Stimulated activated CD8-positive, alpha-beta memory T cell treated with anti-CD3 and anti-CD28 coated beads, Interleukin-12 subunit alpha, Interleukin-12 subunit beta, amount 100 ng/mL, for 24 hours (primary cell): ENCODE data around the gene RGS10.
"Not testable (repeated sequence)": the region's sequence is repeated elsewhere in the genome, so short reads cannot be mapped to it uniquely, and the experiment has no call there.

Experiments
- DNase-seq: peaks from one replicate; pipeline ENCODE4 v3.0.0-alpha.2; 2020; ENCODE audit errors: extremely low read depth

RGS10 gene

GRCh38 chr10:119538632-119539358 is 3.7 kb downstream of the RGS10 start:
- no peak for DNase-seq

DNA sequence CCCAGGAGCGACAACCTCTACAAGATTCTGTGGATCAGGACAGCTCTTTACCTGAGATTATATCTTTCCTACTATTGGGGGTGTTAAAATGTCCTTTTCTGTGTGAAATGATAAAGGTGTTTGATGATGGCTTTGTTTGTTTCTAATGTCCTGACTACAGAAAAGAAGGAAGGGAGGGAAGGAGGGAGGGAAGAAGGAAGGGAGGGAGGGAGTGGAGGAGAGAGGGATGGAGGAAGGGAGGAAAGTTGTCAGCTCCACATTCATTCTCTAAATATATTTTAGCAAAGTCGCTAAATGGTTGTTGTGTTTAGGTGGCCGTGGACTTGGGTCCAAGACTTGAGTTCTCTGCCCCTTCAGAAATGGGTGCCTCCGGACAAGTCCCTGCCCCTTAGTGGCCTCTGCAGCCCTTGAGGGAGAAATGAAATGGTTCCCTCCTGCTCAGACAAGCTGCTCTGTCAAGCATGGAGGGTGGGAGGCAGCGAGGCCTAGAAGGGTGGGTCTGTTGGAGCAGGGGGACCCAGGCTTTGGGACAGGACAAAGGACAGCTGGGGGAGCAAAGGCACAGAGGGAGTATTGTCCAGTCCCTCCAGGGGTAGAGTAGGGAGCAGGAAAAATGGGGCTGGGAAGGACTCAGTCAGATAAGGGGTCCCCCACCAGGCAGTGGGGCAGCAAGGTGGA is 4.4 kb downstream of the RGS10 start:
- DNase-seq: no peak

- DNase-seq: no peak
These were observed 6.0 kb downstream of the RGS10 start for GRCh38 chr10:119536508-119537025.

GRCh38 chr10:119535837-119536507 is 6.5 kb downstream of the RGS10 start:
- no peak for DNase-seq

DNA sequence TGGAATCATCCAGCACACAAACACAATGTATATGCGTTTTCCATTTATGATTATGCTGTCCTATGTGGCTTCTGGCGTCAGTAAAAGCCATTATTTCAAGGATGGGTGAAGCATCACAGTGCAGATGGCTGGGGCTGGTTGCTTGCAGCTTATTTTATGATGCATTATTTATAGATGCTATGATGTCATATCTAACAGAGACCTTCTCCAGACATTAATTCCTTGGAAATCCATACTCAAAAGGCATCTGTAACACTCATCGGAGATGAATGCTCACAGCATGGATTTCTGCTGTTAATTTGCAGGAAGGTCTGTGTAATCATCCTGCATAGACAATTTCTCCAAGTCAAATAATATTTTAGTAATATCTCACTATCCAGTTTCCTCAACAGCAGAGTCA is 7.2 kb downstream of the RGS10 start:
- DNase-seq: no peak

DNA sequence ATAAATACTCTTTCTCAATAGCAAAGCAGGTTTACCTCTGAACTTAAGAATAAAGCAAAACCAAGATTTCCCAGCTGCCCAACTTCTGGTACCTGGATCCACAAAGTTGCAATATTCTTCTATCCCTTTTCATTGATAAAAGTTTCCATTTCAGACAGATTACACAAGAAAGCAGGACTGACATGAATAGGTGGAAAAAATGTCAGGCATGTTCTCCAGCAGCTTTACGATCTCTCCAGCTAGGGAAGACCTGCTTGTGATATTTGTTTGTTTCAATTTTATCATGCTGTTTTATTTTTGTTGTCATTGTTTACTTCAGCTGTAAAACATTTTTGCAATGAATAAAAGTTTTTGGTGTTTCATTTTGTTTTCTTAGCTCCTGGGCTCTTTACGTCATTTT is 9.0 kb downstream of the RGS10 start:
- DNase-seq: no peak

DNA sequence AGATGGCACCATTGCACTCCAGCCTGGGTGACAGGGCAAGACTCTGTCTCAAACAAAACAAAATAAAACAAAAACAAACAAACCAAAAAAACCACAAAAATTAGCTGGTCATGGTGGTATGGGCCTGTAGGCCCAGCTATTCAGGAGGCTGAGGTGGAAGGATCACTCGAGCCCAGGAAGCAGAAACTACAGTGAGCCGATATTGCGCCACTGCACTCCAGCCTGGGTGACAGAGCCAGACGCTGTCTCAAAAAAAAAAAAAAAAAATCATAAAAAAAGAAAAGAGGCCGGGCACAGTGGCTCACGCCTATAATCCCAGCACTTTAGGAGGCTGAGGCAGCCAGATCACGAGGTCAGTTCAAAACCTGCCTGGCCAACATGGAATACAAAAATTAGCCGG is 9.7 kb downstream of the RGS10 start:
- DNase-seq: not testable (repeated sequence)

DNA sequence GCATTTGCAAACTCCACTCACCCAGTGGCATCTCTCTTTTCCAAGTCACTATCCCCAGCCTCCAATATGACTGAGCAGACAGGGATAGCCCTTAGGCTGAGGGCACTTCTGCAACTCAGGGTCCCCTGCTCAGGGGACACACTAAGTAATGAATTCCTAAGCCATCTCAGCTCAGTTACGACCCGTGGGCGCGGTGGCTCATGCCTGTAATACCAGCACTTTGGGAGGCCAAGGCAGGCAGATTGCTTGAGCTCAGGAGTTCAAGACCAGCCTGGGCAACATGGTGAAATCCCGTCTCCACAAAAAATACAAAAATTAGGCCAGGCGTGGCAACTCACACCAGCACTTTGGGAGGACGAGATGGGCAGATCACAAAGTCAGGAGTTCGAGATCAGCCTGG is 10.3 kb downstream of the RGS10 start:
- DNase-seq: not testable (repeated sequence)

GRCh38 chr10:119531067-119531466 is 11.5 kb downstream of the RGS10 start:
- DNase-seq: no peak

- not testable (repeated sequence) for DNase-seq
These were observed 13.8 kb downstream of the RGS10 start for GRCh38 chr10:119528663-119529237.

DNA sequence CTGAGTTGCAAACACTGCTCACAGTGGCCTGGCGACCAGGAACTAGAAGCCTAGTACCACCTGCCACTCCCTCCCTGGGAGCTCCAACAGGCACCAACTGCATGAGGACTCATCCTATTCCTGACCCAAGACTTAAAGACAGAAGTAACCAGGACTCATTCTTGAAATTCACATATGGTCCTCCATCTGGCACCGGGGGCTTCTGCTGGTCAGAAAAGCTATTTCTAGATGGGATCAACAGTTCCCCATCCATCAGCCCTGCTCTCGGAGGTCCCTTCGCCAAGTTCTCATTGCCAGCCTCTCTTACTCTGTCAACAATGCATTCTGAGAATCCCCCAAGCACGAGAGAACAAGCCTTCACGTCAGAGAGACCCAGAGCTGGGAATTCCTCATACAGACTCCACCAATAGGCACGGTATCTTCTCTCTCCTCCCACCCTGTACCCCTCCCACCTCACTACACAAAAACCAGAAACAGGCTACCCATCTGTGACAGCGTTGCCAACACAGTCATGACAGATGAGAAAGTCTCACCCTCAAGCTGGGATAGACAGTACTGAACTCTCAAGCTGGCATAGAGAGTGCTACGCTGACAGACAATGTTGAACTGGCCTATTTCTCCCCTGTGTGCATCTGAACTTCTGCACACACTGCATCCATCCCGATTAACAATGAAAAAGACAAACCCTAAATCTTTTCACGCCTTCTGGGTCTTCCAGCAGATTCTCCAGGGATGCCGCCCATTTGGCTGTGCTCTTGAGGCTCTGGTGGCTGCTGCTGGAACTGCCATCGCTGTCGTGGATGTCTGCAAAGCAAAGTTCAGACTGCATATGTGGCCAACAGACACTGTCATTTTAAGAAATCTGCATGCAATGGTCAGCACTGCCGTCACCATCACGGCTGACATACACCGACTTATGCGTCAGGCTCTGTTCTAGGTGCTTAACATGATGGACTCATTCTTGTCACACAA is 15.6 kb downstream of the RGS10 start:
- no peak for DNase-seq

GRCh38 chr10:119526149-119526548 is 16.4 kb downstream of the RGS10 start:
- DNase-seq: no peak

DNA sequence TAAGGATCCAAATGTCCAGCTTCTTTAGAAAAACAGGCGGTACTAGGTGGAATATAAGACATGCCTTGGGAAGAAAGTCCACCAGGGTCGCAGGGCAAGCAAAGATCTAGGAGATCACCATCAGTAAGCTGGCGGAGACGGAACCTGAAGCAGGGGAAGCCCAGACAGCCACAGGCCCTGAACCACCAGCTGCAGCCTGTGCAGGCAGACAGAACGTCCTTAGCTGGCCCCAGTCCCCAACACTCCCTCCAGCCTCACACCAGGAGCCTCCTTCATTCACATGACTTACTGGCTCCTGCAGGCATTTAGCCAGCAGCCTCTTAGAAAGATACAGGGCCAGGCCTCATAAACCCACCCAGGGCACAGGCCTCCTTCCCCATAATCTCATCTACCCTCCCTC is 17.4 kb downstream of the RGS10 start:
- no peak for DNase-seq

GRCh38 chr10:119524720-119525070 is 17.8 kb downstream of the RGS10 start:
- no peak for DNase-seq

DNA sequence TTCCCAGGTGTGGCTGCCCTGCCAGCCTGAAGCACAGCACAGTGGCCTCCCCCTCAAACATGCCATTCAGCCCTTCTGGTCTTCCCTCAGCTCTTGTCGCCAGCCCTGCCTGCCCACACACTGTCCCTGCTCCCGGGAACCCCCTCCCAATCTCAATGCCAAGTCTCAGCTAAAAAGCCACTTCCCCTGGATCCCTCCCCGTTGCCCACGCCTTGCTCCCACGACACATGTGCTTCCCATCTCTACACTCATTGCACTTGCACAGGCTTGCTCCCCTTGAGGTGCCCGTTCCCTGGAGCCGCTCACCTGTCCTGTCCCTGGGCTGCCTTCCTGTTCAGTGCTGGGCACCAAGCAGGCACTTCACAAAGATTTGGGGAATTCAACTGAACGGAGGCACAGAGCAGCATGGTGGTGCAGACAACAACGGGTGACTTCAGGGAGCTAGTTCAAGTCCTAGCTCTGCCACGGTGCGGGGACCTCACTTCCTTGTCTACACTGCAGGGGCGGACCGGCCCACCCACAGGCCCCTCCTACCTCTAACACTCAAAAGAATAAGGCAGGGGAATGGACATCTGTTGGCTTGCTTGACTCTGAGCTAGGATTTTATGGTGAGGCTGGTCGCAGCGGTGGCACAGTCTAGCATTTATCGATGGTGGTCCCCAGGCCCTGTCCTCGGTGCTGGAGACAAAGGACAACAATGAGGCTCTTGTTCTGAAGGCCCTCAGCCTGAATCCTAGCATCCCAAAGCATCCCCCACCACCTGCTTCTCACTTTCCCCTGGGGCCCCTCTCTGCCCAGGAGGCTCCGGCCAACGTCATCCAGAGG is 18.4 kb downstream of the RGS10 start:
- DNase-seq: no peak

GRCh38 chr10:119522747-119523426 is 19.6 kb downstream of the RGS10 start:
- DNase-seq: no peak

GRCh38 chr10:119521443-119522204 is 20.9 kb downstream of the RGS10 start:
- DNase-seq: no peak

DNA sequence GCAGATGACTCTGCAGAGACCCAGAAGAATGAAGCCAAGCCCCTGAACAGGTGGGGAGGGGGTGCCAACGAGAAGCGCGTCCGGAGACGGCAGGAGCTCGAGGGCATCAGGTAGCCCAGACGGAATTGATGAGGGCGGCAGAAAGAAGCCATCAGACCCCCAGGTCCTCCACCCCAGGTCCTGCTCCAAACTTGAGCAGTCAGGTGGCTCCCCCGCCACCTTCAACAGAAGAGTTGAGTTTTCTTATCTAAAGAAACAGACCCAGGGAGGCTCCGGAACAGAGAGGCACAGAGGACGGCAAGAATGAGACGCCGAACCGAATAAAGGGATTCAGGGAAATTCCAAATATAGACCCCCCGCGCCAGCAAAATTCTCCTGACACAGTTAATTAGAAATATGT is 22.2 kb downstream of the RGS10 start:
- DNase-seq: no peak

DNA sequence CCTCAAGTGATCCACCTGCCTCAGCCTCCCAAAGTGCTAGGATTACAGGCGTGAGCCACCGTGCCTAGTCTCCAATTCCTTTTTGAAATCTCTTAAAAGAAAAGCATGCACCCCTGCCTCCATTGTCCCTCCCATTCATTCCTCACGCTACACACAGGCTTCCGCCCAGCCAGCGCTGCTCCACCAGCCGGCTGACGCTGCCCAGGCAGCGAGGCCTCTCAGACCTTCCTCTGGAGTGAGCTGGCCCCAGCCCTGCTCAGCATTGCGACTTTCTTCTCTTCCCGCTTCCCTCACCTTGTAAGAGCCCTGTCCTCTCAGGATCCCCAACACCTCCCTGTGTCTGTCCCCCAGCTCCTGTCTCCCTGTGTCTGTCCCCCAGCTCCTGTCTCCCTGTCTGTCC is 23.6 kb downstream of the RGS10 start:
- no peak for DNase-seq
